Keratinocyte (primary cell): ENCODE data around the gene ZBTB38. TPM values are rescaled to one million over a fixed set of nuclear protein-coding genes. Genes with fewer than 3 reads are reported as not detected.
A peak's percentile ranks its signal among the peaks of the same experiment; 100 is the strongest.

ENCODE experiments used
- DNase-seq: peaks from one replicate; pipeline ENCODE4 v3.0.0-alpha.2; 2011; ENCODE audit warnings: low read depth, missing footprints, low spot score
- FAIRE-seq: peaks from 2 replicates; lab custom pipeline; 2011; peaks lifted over from hg19 to GRCh38; lab: Jason Lieb, UNC
- H2AFZ ChIP-seq: 2 replicates; pipeline ENCODE4 v1.6.0; 2012; ENCODE audit warnings: low read length, control low read depth, inconsistent platforms; ENCODE audit not compliant: control insufficient read depth
- H3K27ac ChIP-seq: 2 replicates; pipeline ENCODE4 v1.5.1; 2011; ENCODE audit warnings: low read length; ENCODE audit not compliant: control insufficient read depth, insufficient read depth
- H3K27me3 ChIP-seq: 3 replicates; pipeline ENCODE4 v1.6.0; 2011; ENCODE audit warnings: low read length; ENCODE audit not compliant: control insufficient read depth, insufficient read depth; ENCODE audit errors: extremely low read depth
- H3K36me3 ChIP-seq, 2 experiments: 2 replicates in 1 of 2; 3 replicates in 1 of 2; pipeline ENCODE4 v1.5.1; 2011; ENCODE audit warnings: low read length in 2 of 2, mild to moderate bottlenecking in 1 of 2; ENCODE audit not compliant: control insufficient read depth in 2 of 2, insufficient read depth in 2 of 2; ENCODE audit errors: extremely low read depth in 1 of 2
- H3K4me1 ChIP-seq: 3 replicates; pipeline ENCODE4 v1.5.1; 2011; ENCODE audit warnings: low read length; ENCODE audit not compliant: control insufficient read depth, insufficient read depth; ENCODE audit errors: extremely low read depth
- H3K4me2 ChIP-seq: 3 replicates; pipeline ENCODE4 v1.6.0; 2011; ENCODE audit warnings: low read depth, low read length; ENCODE audit not compliant: control insufficient read depth, insufficient read depth; ENCODE audit errors: extremely low read depth
- H3K4me3 ChIP-seq, 3 experiments: fragments of 200-600 bp in 1 of 3; sonication (generic) in 1 of 3; 2 replicates in 2 of 3; 3 replicates in 1 of 3; pipeline ENCODE4 v1.5.1; 2011 to 2016; ENCODE audit warnings: low read length in 3 of 3, mild to moderate bottlenecking in 3 of 3, control low read depth in 2 of 3, inconsistent platforms in 1 of 3, low read depth in 1 of 3, mixed read lengths in 1 of 3, mixed run types in 1 of 3, moderate library complexity in 1 of 3; ENCODE audit not compliant: control insufficient read depth in 2 of 3, insufficient read depth in 2 of 3; ENCODE audit errors: extremely low read depth in 1 of 3
- H3K79me2 ChIP-seq: 2 replicates; pipeline ENCODE4 v1.6.0; 2012; ENCODE audit warnings: low read length; ENCODE audit not compliant: control insufficient read depth, insufficient read depth
- H3K9ac ChIP-seq: 3 replicates; pipeline ENCODE4 v1.6.0; 2011; ENCODE audit warnings: low read length; ENCODE audit not compliant: control insufficient read depth, insufficient read depth; ENCODE audit errors: extremely low read depth
- H3K9me1 ChIP-seq: 3 replicates; pipeline ENCODE4 v1.6.0; 2011; ENCODE audit warnings: low read length; ENCODE audit not compliant: control insufficient read depth, insufficient read depth; ENCODE audit errors: extremely low read depth
- H3K9me3 ChIP-seq: 2 replicates; pipeline ENCODE4 v1.5.1; 2012; ENCODE audit warnings: low read depth, low read length; ENCODE audit not compliant: control insufficient read depth
- H4K20me1 ChIP-seq: 3 replicates; pipeline ENCODE4 v1.6.0; 2011; ENCODE audit warnings: low read length; ENCODE audit not compliant: control insufficient read depth, insufficient read depth; ENCODE audit errors: extremely low read depth
- EZH2 ChIP-seq: IDR thresholded peaks from one replicate; pipeline ENCODE4 v1.6.1; 2012; ENCODE audit warnings: inconsistent platforms, mild to moderate bottlenecking, low read length, moderate library complexity
- dilution Hi-C: fragments of 300-500 bp; cut with MboI; formaldehyde crosslinking; loops from one replicate; pipeline ENCODE4 v1.7.0; 2020; ENCODE audit warnings: low sequenced_read_pairs; ENCODE audit not compliant: extremely low pct_ligation_motif_present
- polyA plus RNA-seq, 5 experiments: library from polyadenylated mRNA; depleted of rRNA in 3 of 5; stranded (reverse) in 3 of 5; stranded (forward) in 1 of 5; unstranded in 1 of 5; fragments of >200 nt; gene quantifications; 1 replicate in 1 of 5; 2 replicates in 3 of 5; 3 replicates in 1 of 5; pipeline versions ENCODE4 v1.2.1 to v1.2.3, GENCODE V29; 2011 to 2012; ENCODE audit warnings: missing spikeins in 2 of 5, low read depth in 1 of 5, low replicate concordance in 1 of 5
- TF ChIP-seq, protein P1 (sequence below), 3 experiments: IDR thresholded peaks in 1 of 3; conservative IDR thresholded peaks in 1 of 3; optimal IDR thresholded peaks in 1 of 3; 2 replicates in 2 of 3; 3 replicates in 1 of 3; pipeline versions ENCODE3 to v1.5.1; 2011; ENCODE audit warnings: low read length in 3 of 3, mild to moderate bottlenecking in 3 of 3, moderate library complexity in 2 of 3, control low read depth in 1 of 3, inconsistent platforms in 1 of 3; ENCODE audit not compliant: insufficient read depth in 2 of 3; ENCODE audit errors: extremely low read depth in 1 of 3

The ZBTB38 gene
- polyA plus RNA-seq, 1 donor (not counting 4 experiments of a cell fraction or from before 2014, with no cell fraction given) = 34.9 TPM

GRCh38 chr3:141334627-141335250 is 33.6 kb upstream of the ZBTB38 start:
- Histone ChIP-seq H3K9me1 (no peaks in the 10 kb centered on the region), H2AFZ (no peak overlapping the region), H3K4me3 (no peak overlapping the region), H3K9ac (no peak overlapping the region), H4K20me1 (no peaks in the 10 kb centered on the region), H3K27me3 (no peaks in the 10 kb centered on the region), H3K9me3 (no peaks in the 10 kb centered on the region), H3K27ac (no peak overlapping the region), H3K4me2 (no peak overlapping the region), H3K79me2 (no peaks in the 10 kb centered on the region), H3K36me3 (no peaks in the 10 kb centered on the region), H3K4me1 (peaks cover 17% of the 10 kb centered on the region)
- dilution Hi-C loops = no loop called here
- no peak for FAIRE-seq
- TF ChIP-seq EZH2 = no peak
- TF ChIP-seq, protein P1, sequence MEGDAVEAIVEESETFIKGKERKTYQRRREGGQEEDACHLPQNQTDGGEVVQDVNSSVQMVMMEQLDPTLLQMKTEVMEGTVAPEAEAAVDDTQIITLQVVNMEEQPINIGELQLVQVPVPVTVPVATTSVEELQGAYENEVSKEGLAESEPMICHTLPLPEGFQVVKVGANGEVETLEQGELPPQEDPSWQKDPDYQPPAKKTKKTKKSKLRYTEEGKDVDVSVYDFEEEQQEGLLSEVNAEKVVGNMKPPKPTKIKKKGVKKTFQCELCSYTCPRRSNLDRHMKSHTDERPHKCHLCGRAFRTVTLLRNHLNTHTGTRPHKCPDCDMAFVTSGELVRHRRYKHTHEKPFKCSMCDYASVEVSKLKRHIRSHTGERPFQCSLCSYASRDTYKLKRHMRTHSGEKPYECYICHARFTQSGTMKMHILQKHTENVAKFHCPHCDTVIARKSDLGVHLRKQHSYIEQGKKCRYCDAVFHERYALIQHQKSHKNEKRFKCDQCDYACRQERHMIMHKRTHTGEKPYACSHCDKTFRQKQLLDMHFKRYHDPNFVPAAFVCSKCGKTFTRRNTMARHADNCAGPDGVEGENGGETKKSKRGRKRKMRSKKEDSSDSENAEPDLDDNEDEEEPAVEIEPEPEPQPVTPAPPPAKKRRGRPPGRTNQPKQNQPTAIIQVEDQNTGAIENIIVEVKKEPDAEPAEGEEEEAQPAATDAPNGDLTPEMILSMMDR (optimal IDR thresholded peaks at IDR 0.05 in 1 of 3, IDR thresholded peaks at IDR 0.05 in 1 of 3, conservative IDR thresholded peaks at IDR 0.05 in 1 of 3; ENCODE audit: extremely low read depth in 1 of 3, insufficient read depth in 2 of 3, low read length in 3 of 3) = no peak
- DNase-seq = no peak

- TF ChIP-seq, protein P1 (optimal IDR thresholded peaks at IDR 0.05 in 1 of 3, IDR thresholded peaks at IDR 0.05 in 1 of 3, conservative IDR thresholded peaks at IDR 0.05 in 1 of 3; ENCODE audit: extremely low read depth in 1 of 3, insufficient read depth in 2 of 3, low read length in 3 of 3) = no peak
- no peak for TF ChIP-seq EZH2
- no peak for FAIRE-seq
Measured at GRCh38 chr3:141335531-141336061, 32.7 kb upstream of the ZBTB38 start.

More at GRCh38 chr3:141335531-141336061, 32.7 kb upstream of the ZBTB38 start:
- H3K79me2 ChIP-seq = no peaks in the 10 kb centered on the region
- dilution Hi-C loops = no loop called here
- no peak overlapping the region for H3K9ac ChIP-seq
- no peak for DNase-seq
- H3K9me1 ChIP-seq = no peaks in the 10 kb centered on the region
- H3K4me3 ChIP-seq = no peak overlapping the region
- H3K27me3 ChIP-seq = no peaks in the 10 kb centered on the region
- H2AFZ ChIP-seq = peak overlapping the region; percentile 24
- H3K9me3 ChIP-seq = no peaks in the 10 kb centered on the region
- H3K4me1 ChIP-seq = peaks cover 17% of the 10 kb centered on the region
- H4K20me1 ChIP-seq = no peaks in the 10 kb centered on the region
- H3K36me3 ChIP-seq = no peaks in the 10 kb centered on the region
- no peak overlapping the region for H3K27ac ChIP-seq
- H3K4me2 ChIP-seq = no peak overlapping the region
